ENCODE data around the gene CD58.

Gene CD58

DNA sequence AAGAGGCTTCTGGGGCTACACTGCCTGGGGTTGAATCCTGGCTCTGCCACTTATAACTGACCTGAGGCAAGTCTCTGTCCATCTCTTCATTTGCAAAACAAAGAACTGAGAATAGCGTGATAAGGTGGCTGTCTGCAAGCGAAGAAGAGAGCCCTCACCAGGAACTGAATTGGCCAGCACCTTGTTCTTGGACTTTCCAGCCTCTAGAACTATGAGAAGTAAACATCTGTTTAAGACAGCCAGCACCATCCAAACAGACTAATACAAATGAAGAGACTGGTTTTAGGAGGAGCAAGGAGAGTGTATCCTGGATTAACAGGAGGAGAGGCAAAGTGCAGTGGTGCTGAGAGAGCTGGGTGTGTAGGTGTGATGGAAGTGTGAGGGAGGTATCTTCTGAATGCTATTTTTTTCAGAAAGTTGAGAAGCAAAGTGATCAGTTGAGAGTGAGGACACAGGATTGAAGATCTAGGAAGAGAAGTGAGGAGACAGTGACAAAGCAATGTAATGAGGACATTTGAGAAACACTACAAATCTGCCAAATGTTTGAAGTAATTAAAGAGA is 59.3 kb downstream of the CD58 start:
- no peak for DNase-seq (ENCODE audit: extremely low spot score)
- POLR2A ChIA-PET, result no interaction called here
- CTCF ChIA-PET, result no interaction called here
- TF ChIP-seq CTBP1 (IDR thresholded peaks at IDR 0.05; ENCODE audit: borderline replicate concordance) (no peak), FOXK2 (IDR thresholded peaks at IDR 0.05) (no peak), FOXA1 (IDR thresholded peaks at IDR 0.05) (no peak), LEF1 (IDR thresholded peaks at IDR 0.05; ENCODE audit: borderline replicate concordance) (no peak), FOXM1 (IDR thresholded peaks at IDR 0.05; ENCODE audit: borderline replicate concordance) (no peak)
- TF ChIP-seq, protein P1, sequence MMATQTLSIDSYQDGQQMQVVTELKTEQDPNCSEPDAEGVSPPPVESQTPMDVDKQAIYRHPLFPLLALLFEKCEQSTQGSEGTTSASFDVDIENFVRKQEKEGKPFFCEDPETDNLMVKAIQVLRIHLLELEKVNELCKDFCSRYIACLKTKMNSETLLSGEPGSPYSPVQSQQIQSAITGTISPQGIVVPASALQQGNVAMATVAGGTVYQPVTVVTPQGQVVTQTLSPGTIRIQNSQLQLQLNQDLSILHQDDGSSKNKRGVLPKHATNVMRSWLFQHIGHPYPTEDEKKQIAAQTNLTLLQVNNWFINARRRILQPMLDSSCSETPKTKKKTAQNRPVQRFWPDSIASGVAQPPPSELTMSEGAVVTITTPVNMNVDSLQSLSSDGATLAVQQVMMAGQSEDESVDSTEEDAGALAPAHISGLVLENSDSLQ (IDR thresholded peaks at IDR 0.05), result no peak

DNA sequence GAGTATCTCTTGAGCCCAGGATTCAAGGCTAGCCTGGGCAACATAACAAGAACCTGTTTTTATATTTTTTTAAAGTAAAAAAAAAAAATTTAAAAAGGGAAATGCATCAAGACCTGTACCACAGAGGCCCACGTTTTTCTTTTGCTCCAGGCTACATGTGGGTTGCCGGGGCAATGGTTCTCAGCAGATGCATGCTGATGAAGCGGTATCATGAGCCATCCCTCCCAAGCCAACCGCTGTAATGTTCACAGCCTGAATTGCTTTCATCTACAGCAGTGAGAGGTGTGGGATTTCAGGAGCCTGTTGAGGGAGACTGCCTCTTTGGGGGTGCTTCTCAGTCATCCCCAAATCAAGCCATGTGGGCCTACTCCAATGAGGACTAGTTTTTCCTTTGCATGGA is 60.5 kb downstream of the CD58 start:
- ChIA-PET CTCF (no interaction called here), POLR2A (no interaction called here)
- no peak for DNase-seq (ENCODE audit: extremely low spot score)
- TF ChIP-seq, protein P1 (IDR thresholded peaks at IDR 0.05), result no peak
- TF ChIP-seq L3MBTL2 (conservative IDR thresholded peaks at IDR 0.05), result no peak
- TF ChIP-seq TARDBP (IDR thresholded peaks at IDR 0.05), result no peak
- TF ChIP-seq SP1 (IDR thresholded peaks at IDR 0.05), result no peak

DNA sequence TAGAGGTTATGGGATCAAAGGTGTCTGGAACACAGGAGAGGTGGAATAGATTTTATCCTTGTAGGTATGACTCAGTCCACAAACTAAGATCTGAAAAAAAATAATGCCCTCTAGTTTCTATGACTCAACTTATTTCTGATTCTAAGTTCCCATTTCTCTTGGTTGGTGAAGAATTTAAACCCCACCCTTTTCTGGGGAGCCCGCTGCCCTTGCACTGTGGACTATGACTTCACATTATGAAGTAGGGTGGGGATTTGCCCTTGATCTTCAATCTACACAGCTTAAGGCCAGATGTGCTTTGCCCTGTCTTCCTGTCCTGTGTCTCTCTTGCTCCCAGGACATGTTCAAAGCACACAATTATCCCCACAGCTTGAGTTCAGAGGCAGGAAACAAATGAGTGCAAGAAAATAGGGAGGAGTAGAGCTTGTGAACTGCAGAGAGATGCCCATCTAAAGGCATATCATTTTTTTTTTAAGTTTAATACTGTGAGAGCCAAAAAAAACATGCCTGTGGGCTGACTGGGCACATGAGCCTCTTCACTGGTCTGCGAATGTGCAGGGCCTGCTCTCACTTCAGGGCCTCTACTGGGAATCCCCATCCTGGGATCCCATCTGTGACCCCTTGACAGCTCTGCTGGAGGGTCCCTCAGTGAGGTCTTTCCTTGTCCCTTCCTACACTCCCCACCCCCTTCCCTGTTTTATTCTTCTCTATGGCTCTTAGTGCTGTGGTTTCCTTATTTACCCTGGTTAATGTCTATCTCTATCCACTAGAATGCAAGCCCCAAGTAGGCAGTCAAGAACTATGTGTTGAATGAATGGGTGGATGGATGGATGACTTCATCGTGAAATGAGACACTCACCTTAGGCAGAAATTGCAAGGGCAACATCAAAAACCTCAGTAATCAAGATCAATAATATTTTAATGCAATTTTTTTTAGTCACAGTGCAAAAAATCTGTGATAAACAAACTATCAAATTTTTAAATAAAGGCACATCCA is 61.5 kb downstream of the CD58 start:
- DNase-seq (ENCODE audit: extremely low spot score), result no peak
- POLR2A ChIA-PET, result no interaction called here
- CTCF ChIA-PET, result no interaction called here
- TF ChIP-seq, protein P1 (IDR thresholded peaks at IDR 0.05), result no peak
- TF ChIP-seq HDGF (IDR thresholded peaks at IDR 0.05; ENCODE audit: borderline replicate concordance) (no peak), BHLHE40 (IDR thresholded peaks at IDR 0.05; ENCODE audit: borderline replicate concordance) (no peak), CTBP1 (IDR thresholded peaks at IDR 0.05; ENCODE audit: borderline replicate concordance) (no peak), NFRKB (IDR thresholded peaks at IDR 0.05) (no peak), SUZ12 (IDR thresholded peaks at IDR 0.05) (no peak), TARDBP (IDR thresholded peaks at IDR 0.05) (no peak), FOXK2 (IDR thresholded peaks at IDR 0.05) (no peak), L3MBTL2 (conservative IDR thresholded peaks at IDR 0.05) (no peak), LEF1 (IDR thresholded peaks at IDR 0.05; ENCODE audit: borderline replicate concordance) (no peak), FOXM1 (IDR thresholded peaks at IDR 0.05; ENCODE audit: borderline replicate concordance) (no peak), SP1 (IDR thresholded peaks at IDR 0.05) (no peak), ELF4 (IDR thresholded peaks at IDR 0.05) (no peak), FOXA1 (IDR thresholded peaks at IDR 0.05) (no peak), ARNT (IDR thresholded peaks at IDR 0.05) (no peak), ZNF384 (IDR thresholded peaks at IDR 0.05) (no peak)

DNA sequence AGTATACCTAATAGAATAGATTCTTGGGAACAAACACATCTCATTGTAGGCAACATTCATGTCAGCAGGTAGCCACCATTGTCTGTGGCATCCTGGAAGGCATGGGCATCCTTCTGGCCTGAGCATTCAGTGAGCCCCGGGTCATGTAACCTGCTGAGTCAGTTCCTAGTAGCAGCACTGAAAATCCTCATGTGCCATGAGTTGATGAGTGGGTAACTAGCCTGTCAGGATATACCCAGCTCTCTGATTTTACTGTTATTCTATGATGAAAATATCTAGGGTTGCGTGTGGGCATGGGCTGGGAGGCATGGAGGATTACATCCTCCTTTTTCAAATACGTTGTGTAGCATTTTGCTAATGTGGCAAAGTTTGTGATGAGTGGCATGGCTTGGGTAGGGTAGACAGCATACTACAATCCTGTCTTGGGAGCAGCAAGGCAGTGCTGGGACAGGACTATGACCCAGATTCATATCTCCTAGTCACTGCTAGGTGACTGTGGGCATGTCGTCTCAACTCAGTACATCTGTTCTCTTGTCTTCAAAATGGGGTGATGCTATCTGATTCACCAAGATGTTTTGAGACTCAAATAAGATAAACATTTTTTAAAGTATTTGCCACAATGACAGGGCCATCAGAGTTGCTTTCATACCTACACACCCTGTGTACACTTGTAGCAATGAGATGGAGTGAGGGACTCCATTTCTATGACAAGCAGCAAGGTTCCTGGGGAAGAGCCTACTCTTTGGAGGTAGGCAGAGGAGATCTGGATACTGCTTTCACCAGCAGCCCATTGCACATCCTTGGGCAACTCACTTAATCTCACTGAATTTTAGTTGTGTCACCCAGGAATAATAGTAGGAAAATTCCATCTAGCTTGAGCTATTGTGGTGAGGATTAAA is 62.5 kb downstream of the CD58 start:
- TF ChIP-seq ELF4 (IDR thresholded peaks at IDR 0.05) (no peak), SP1 (IDR thresholded peaks at IDR 0.05) (no peak), FOXA1 (IDR thresholded peaks at IDR 0.05) (no peak), FOXK2 (IDR thresholded peaks at IDR 0.05) (no peak), L3MBTL2 (conservative IDR thresholded peaks at IDR 0.05) (no peak), HDGF (IDR thresholded peaks at IDR 0.05; ENCODE audit: borderline replicate concordance) (no peak), NFRKB (IDR thresholded peaks at IDR 0.05) (no peak), LEF1 (IDR thresholded peaks at IDR 0.05; ENCODE audit: borderline replicate concordance) (no peak), BHLHE40 (IDR thresholded peaks at IDR 0.05; ENCODE audit: borderline replicate concordance) (no peak), TARDBP (IDR thresholded peaks at IDR 0.05) (no peak), ARNT (IDR thresholded peaks at IDR 0.05) (no peak), CTBP1 (IDR thresholded peaks at IDR 0.05; ENCODE audit: borderline replicate concordance) (no peak), FOXM1 (IDR thresholded peaks at IDR 0.05; ENCODE audit: borderline replicate concordance) (no peak), SUZ12 (IDR thresholded peaks at IDR 0.05) (no peak), ZNF384 (IDR thresholded peaks at IDR 0.05) (no peak)
- TF ChIP-seq, protein P1 (IDR thresholded peaks at IDR 0.05), result no peak
- no peak for DNase-seq (ENCODE audit: extremely low spot score)
- CTCF ChIA-PET, result interaction anchor here (0.6 to 1.2 kb wide), 2 partner anchors 23 to 489 kb away, joined by 3 to 4 read pairs; no protein-coding TSS in a partner anchor
- POLR2A ChIA-PET, result no interaction called here

DNA sequence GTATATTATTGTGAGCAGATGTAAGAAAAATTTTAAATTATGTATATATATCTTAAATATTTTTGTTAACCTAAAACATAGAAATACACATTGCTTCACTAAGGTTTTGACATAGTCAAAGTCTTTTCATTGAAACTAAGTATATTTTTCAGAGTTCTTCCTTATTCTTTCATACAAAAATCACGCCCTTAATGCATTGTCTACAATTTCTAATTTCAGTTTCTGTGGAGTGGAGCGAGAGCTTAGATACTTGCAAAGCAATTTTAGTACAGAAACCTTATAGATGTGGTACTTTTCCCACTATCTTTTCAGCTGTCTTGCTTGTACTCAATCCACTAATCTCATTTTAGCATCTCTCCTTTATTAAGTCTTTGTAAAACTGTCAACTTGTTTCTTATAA is 63.2 kb downstream of the CD58 start:
- TF ChIP-seq SUZ12 (IDR thresholded peaks at IDR 0.05), result no peak
- no peak for TF ChIP-seq L3MBTL2 (conservative IDR thresholded peaks at IDR 0.05)
- TF ChIP-seq FOXK2 (IDR thresholded peaks at IDR 0.05), result no peak
- TF ChIP-seq SP1 (IDR thresholded peaks at IDR 0.05), result no peak
- no peak for TF ChIP-seq CTBP1 (IDR thresholded peaks at IDR 0.05; ENCODE audit: borderline replicate concordance)
- TF ChIP-seq NFRKB (IDR thresholded peaks at IDR 0.05), result no peak
- no peak for TF ChIP-seq LEF1 (IDR thresholded peaks at IDR 0.05; ENCODE audit: borderline replicate concordance)
- no peak for TF ChIP-seq ARNT (IDR thresholded peaks at IDR 0.05)
- TF ChIP-seq HDGF (IDR thresholded peaks at IDR 0.05; ENCODE audit: borderline replicate concordance), result no peak
- CTCF ChIA-PET, result interaction anchor here (0.6 to 1.2 kb wide), 2 partner anchors 22 to 488 kb away, joined by 3 to 4 read pairs; no protein-coding TSS in a partner anchor
- POLR2A ChIA-PET, result no interaction called here
- no peak for DNase-seq (ENCODE audit: extremely low spot score)

All from HEK293T (cell line).